ENCODE results near the gene HOXC9.

DNA sequence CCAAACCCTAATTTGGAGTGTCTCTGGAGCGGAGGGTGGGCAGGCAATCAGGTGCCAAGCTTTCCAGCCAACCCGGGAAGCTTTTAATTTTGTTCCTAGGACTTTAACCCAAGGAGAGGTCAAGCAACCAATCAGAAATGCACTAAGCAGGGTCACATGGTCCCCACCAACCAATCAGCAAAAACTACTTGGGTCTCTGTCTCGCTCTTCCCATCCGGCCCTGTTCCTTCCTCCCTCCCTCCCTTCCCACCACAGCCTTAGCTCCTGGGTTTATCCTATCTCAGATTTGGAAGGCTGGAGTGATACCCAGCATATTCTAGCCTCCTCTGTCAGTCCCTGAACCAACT is 40.2 kb downstream of the HOXC9 start:
- TF ChIP-seq CHD2 (IDR thresholded peaks at IDR 0.05; ENCODE audit: low read length, partially characterized antibody) (no peak), SMC3 (IDR thresholded peaks at IDR 0.05; ENCODE audit: low read depth, low read length) (no peak), NFIC (IDR thresholded peaks at IDR 0.05; ENCODE audit: borderline replicate concordance) (no peak), RXRA (IDR thresholded peaks at IDR 0.05; ENCODE audit: borderline replicate concordance, low read depth) (no peak), MXI1 (IDR thresholded peaks at IDR 0.05; ENCODE audit: low read depth, low read length) (no peak), EP300 (IDR thresholded peaks at IDR 0.05; ENCODE audit: borderline replicate concordance in 1 of 2, low read depth in 1 of 2, low read length in 1 of 2) (no peak), EZH2phosphoT487 (IDR thresholded peaks at IDR 0.05; ENCODE audit: borderline replicate concordance, low read depth) (no peak), FOSL2 (IDR thresholded peaks at IDR 0.05; ENCODE audit: borderline replicate concordance, low read depth) (no peak), SIN3A (IDR thresholded peaks at IDR 0.05; ENCODE audit: borderline replicate concordance, low read depth, low read length) (no peak), POLR2AphosphoS5 (IDR thresholded peaks at IDR 0.05; ENCODE audit: low read depth, low read length) (no peak)
- TF ChIP-seq, protein P1, sequence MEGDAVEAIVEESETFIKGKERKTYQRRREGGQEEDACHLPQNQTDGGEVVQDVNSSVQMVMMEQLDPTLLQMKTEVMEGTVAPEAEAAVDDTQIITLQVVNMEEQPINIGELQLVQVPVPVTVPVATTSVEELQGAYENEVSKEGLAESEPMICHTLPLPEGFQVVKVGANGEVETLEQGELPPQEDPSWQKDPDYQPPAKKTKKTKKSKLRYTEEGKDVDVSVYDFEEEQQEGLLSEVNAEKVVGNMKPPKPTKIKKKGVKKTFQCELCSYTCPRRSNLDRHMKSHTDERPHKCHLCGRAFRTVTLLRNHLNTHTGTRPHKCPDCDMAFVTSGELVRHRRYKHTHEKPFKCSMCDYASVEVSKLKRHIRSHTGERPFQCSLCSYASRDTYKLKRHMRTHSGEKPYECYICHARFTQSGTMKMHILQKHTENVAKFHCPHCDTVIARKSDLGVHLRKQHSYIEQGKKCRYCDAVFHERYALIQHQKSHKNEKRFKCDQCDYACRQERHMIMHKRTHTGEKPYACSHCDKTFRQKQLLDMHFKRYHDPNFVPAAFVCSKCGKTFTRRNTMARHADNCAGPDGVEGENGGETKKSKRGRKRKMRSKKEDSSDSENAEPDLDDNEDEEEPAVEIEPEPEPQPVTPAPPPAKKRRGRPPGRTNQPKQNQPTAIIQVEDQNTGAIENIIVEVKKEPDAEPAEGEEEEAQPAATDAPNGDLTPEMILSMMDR (IDR thresholded peaks at IDR 0.05), result no peak
- TF ChIP-seq, protein P2, sequence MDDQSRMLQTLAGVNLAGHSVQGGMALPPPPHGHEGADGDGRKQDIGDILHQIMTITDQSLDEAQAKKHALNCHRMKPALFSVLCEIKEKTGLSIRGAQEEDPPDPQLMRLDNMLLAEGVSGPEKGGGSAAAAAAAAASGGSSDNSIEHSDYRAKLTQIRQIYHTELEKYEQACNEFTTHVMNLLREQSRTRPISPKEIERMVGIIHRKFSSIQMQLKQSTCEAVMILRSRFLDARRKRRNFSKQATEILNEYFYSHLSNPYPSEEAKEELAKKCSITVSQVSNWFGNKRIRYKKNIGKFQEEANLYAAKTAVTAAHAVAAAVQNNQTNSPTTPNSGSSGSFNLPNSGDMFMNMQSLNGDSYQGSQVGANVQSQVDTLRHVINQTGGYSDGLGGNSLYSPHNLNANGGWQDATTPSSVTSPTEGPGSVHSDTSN (IDR thresholded peaks at IDR 0.05), result no peak
- TF ChIP-seq, protein P3, sequence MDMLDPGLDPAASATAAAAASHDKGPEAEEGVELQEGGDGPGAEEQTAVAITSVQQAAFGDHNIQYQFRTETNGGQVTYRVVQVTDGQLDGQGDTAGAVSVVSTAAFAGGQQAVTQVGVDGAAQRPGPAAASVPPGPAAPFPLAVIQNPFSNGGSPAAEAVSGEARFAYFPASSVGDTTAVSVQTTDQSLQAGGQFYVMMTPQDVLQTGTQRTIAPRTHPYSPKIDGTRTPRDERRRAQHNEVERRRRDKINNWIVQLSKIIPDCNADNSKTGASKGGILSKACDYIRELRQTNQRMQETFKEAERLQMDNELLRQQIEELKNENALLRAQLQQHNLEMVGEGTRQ (IDR thresholded peaks at IDR 0.05; ENCODE audit: borderline replicate concordance, low read depth, low read length), result no peak

Measured in SK-N-SH (cell line).